Right atrium auricular region (tissue), 2 donors: ENCODE data around the gene NCBP3. TPM values are rescaled to one million over a fixed set of nuclear protein-coding genes. Genes with fewer than 3 reads are reported as not detected.
"Not testable (repeated sequence)": the region's sequence is repeated elsewhere in the genome, so short reads cannot be mapped to it uniquely, and the experiment has no call there.

Source experiments
- DNase-seq: peaks from one replicate; pipeline ENCODE4 v3.0.0-alpha.2; 2019; ENCODE audit warnings: low spot score
- H3K27ac ChIP-seq, 2 donors: fragments of 200-600 bp; sonication (generic); 1 replicate in 1 of 2; 2 replicates in 1 of 2; pipeline ENCODE4 v1.5.1; 2016 to 2019
- H3K27me3 ChIP-seq, 2 donors: fragments of 200-600 bp; sonication (generic); one replicate each; pipeline versions ENCODE4 v1.5.1 to v1.6.0; 2017 to 2019
- H3K36me3 ChIP-seq: fragments of 200-600 bp; sonication (generic); one replicate; pipeline ENCODE4 v1.5.1; 2016
- H3K4me1 ChIP-seq, 2 donors: fragments of 200-600 bp; sonication (generic); one replicate each; pipeline versions ENCODE4 v1.5.1 to v1.6.0; 2017 to 2019
- H3K4me3 ChIP-seq, 2 donors: fragments of 200-600 bp; sonication (generic); 1 replicate in 1 of 2; 2 replicates in 1 of 2; pipeline ENCODE4 v1.5.1; 2017 to 2019; ENCODE audit warnings: mild to moderate bottlenecking in 1 of 2, moderate library complexity in 1 of 2
- H3K9me3 ChIP-seq, 2 donors: fragments of 200-600 bp; sonication (generic); one replicate each; pipeline ENCODE4 v1.5.1; 2019
- CTCF ChIP-seq, 2 donors: fragments of 200-600 bp; sonication (generic); IDR thresholded peaks; one replicate each; pipeline ENCODE4 v1.5.1; 2019; ENCODE audit warnings: antibody characterized with exemption in 2 of 2
- total RNA-seq, 2 donors: library from RNA; depleted of rRNA; stranded (reverse); fragments of >200 nt; gene quantifications; one replicate each; pipeline ENCODE4 v1.1.0, GENCODE V29; 2016

NCBP3 gene
- total RNA-seq, 2 donors from 2014 or later: 15.2 to 21.4 TPM

- no peak overlapping the region for H3K27ac ChIP-seq
- no peak for DNase-seq
- no peaks in the 10 kb centered on the region for H3K36me3 ChIP-seq
- no peaks in the 10 kb centered on the region for H3K27me3 ChIP-seq
- no peak for TF ChIP-seq CTCF (IDR thresholded peaks at IDR 0.05)
- H3K9me3 ChIP-seq: no peaks in the 10 kb centered on the region
- no peaks in the 10 kb centered on the region for H3K4me1 ChIP-seq
- H3K4me3 ChIP-seq: no peak overlapping the region
Measured at GRCh38 chr17:3792481-3792880, 53.6 kb downstream of the NCBP3 start.

GRCh38 chr17:3788200-3788599, 57.8 kb downstream of the NCBP3 start:
- Histone ChIP-seq H3K36me3 (no peaks in the 10 kb centered on the region), H3K4me3 (no peak overlapping the region), H3K27me3 (no peaks in the 10 kb centered on the region), H3K9me3 (no peaks in the 10 kb centered on the region), H3K27ac (no peak overlapping the region), H3K4me1 (no peaks in the 10 kb centered on the region)
- DNase-seq: no peak
- no peak for TF ChIP-seq CTCF (IDR thresholded peaks at IDR 0.05)

- not testable (repeated sequence) for H3K27me3 ChIP-seq, H3K4me1 ChIP-seq, H3K4me3 ChIP-seq, H3K36me3 ChIP-seq, H3K9me3 ChIP-seq, H3K27ac ChIP-seq, DNase-seq
Measured at GRCh38 chr17:3785323-3785722, 60.7 kb downstream of the NCBP3 start.

- Histone ChIP-seq H3K4me1 (no peaks in the 10 kb centered on the region), H3K36me3 (no peaks in the 10 kb centered on the region), H3K27ac (no peak overlapping the region), H3K9me3 (no peaks in the 10 kb centered on the region), H3K4me3 (no peak overlapping the region), H3K27me3 (no peaks in the 10 kb centered on the region)
- DNase-seq: no peak
- TF ChIP-seq CTCF (IDR thresholded peaks at IDR 0.05): no peak
Measured at GRCh38 chr17:3782751-3783150, 63.3 kb downstream of the NCBP3 start.

- no peak overlapping the region for H3K4me3 ChIP-seq
- TF ChIP-seq CTCF (IDR thresholded peaks at IDR 0.05): no peak
- DNase-seq: no peak
Measured at GRCh38 chr17:3780986-3781385, 65.1 kb downstream of the NCBP3 start.

GRCh38 chr17:3777366-3778120, 68.5 kb downstream of the NCBP3 start:
- H3K4me3 ChIP-seq: no peak overlapping the region
- H3K4me1 ChIP-seq: no peaks in the 10 kb centered on the region
- no peak for DNase-seq
- no peaks in the 10 kb centered on the region for H3K9me3 ChIP-seq
- no peak overlapping the region for H3K27ac ChIP-seq
- no peaks in the 10 kb centered on the region for H3K36me3 ChIP-seq
- H3K27me3 ChIP-seq: no peaks in the 10 kb centered on the region
- no peak for TF ChIP-seq CTCF (IDR thresholded peaks at IDR 0.05)

More at GRCh38 chr17:3780986-3781385, 65.1 kb downstream of the NCBP3 start:
- Histone ChIP-seq H3K36me3 (no peaks in the 10 kb centered on the region), H3K4me1 (no peaks in the 10 kb centered on the region), H3K9me3 (no peaks in the 10 kb centered on the region), H3K27ac (no peak overlapping the region), H3K27me3 (no peaks in the 10 kb centered on the region)
